Kidney (tissue), 14 donors: ENCODE measurements around the gene ARMC7. TPM values are rescaled to one million over a fixed set of nuclear protein-coding genes. Genes with fewer than 3 reads are reported as not detected.

ENCODE experiments used
- DNase-seq, 5 donors: peaks; one replicate each; pipeline ENCODE4 v3.0.0-alpha.2; 2013 to 2020
- FAIRE-seq: peaks from 2 replicates; lab custom pipeline; 2012; peaks lifted over from hg19 to GRCh38; lab: Jason Lieb, UNC
- H3K27ac ChIP-seq, 2 donors: one replicate each; pipeline ENCODE4 v1.7.0; 2013; ENCODE audit warnings: low read depth in 2 of 2, low read length in 2 of 2, inconsistent platforms in 1 of 2
- H3K27me3 ChIP-seq: one replicate; pipeline ENCODE4 v1.7.1; 2013; ENCODE audit warnings: low read length, inconsistent platforms; ENCODE audit not compliant: control insufficient read depth, insufficient read depth
- H3K36me3 ChIP-seq, 3 donors: one replicate each; pipeline versions ENCODE4 v1.7.0 to v1.7.1; 2013; ENCODE audit warnings: low read length in 3 of 3, control low read depth in 1 of 3, inconsistent platforms in 1 of 3; ENCODE audit not compliant: insufficient read depth in 3 of 3, control insufficient read depth in 2 of 3
- H3K4me1 ChIP-seq, 3 donors: one replicate each; pipeline versions ENCODE4 v1.7.0 to v1.7.1; 2013; ENCODE audit warnings: low read length in 3 of 3, inconsistent platforms in 1 of 3, low read depth in 1 of 3; ENCODE audit not compliant: control insufficient read depth in 2 of 3, insufficient read depth in 2 of 3
- H3K4me3 ChIP-seq, 3 donors: one replicate each; pipeline versions ENCODE4 v1.7.0 to v1.8.1; 2013; ENCODE audit warnings: low read length in 3 of 3, control low read depth in 1 of 3, inconsistent platforms in 1 of 3
- H3K9ac ChIP-seq, 3 donors: one replicate each; pipeline versions ENCODE4 v1.7.0 to v1.7.1; 2013; ENCODE audit warnings: low read length in 3 of 3, control low read depth in 1 of 3, inconsistent platforms in 1 of 3
- H3K9me3 ChIP-seq, 3 donors: one replicate each; pipeline versions ENCODE4 v1.7.0 to v1.7.1; 2013; ENCODE audit warnings: low read length in 3 of 3, control low read depth in 1 of 3, inconsistent platforms in 1 of 3; ENCODE audit not compliant: control insufficient read depth in 2 of 3, insufficient read depth in 1 of 3
- intact Hi-C: fragments of 100-400 bp; cut with DNase I; formaldehyde crosslinking; loops from one replicate; pipeline ENCODE4 v1.11.1; 2022
- polyA plus RNA-seq: library from polyadenylated mRNA; stranded (reverse); fragments of 350-450 nt; fragmentation: Illumina TruSeq; extraction: RNeasy Lipid Tissue Mini Kit (QIAGEN cat#74804); gene quantifications from one replicate; pipeline ENCODE4 v1.2.3, GENCODE V29; 2014; ENCODE audit warnings: low read depth, low replicate concordance; ENCODE audit not compliant: insufficient read depth
- total RNA-seq: library from RNA; stranded (reverse); fragmentation: NEBNext Ultra II Directional; extraction: Animal tissue kit (Norgen Biotek cat#: 25700); gene quantifications from one replicate; pipeline ENCODE4 v1.2.1, GENCODE V29; 2021
- TF ChIP-seq, protein P1 (sequence below): IDR thresholded peaks from 3 replicates; pipeline ENCODE4 v1.5.1; 2012; ENCODE audit warnings: mild to moderate bottlenecking, moderate library complexity, borderline replicate concordance; ENCODE audit not compliant: insufficient read depth; ENCODE audit errors: extremely low read depth
- donor health status: control.
- donor health status: control.
- donor health status: control.
- donor health status: control.
- donor health status: control.
- donor health status: DM: yes; HTN: yes; CAD: no.
- donor health status: Normal renal cell carcinoma (clear cell type).

ARMC7 gene
- total and polyA plus RNA-seq, 2 donors from 2014 or later = 31.8 to 35.1 TPM

DNA sequence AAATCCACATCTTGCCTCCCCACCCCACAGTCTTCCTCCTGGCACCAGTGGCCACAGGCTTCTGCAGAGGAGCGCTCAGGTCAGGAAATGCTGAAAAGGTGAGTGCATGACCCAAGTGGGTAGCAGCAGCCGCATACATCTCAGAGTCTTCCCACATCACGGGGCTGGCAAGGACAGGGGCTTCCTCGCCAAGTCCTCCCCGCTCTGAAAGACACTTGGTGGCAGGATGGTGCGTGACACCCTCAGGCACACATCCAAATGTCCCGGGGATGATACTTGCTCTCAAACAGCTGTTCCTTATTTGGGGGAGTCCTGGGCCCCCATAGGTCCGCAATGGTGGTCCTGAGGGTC, 30.8 kb upstream of the ARMC7 start:
- Histone ChIP-seq H3K4me3 (no peak overlapping the region), H3K27me3 (no peaks in the 10 kb centered on the region), H3K36me3 (no peaks in the 10 kb centered on the region), H3K27ac (peak overlapping the region; percentile 85 to 95), H3K9me3 (no peaks in the 10 kb centered on the region), H3K4me1 (peaks cover 4 to 41% (median 22%) of the 10 kb centered on the region in 3 donors), H3K9ac (peak overlapping the region in 2 of 3 donors; percentile 22 to 81)
- TF ChIP-seq, protein P1, sequence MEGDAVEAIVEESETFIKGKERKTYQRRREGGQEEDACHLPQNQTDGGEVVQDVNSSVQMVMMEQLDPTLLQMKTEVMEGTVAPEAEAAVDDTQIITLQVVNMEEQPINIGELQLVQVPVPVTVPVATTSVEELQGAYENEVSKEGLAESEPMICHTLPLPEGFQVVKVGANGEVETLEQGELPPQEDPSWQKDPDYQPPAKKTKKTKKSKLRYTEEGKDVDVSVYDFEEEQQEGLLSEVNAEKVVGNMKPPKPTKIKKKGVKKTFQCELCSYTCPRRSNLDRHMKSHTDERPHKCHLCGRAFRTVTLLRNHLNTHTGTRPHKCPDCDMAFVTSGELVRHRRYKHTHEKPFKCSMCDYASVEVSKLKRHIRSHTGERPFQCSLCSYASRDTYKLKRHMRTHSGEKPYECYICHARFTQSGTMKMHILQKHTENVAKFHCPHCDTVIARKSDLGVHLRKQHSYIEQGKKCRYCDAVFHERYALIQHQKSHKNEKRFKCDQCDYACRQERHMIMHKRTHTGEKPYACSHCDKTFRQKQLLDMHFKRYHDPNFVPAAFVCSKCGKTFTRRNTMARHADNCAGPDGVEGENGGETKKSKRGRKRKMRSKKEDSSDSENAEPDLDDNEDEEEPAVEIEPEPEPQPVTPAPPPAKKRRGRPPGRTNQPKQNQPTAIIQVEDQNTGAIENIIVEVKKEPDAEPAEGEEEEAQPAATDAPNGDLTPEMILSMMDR = no peak
- DNase-seq (no peak), FAIRE-seq (no peak)
- intact Hi-C loops = no loop called here

DNA sequence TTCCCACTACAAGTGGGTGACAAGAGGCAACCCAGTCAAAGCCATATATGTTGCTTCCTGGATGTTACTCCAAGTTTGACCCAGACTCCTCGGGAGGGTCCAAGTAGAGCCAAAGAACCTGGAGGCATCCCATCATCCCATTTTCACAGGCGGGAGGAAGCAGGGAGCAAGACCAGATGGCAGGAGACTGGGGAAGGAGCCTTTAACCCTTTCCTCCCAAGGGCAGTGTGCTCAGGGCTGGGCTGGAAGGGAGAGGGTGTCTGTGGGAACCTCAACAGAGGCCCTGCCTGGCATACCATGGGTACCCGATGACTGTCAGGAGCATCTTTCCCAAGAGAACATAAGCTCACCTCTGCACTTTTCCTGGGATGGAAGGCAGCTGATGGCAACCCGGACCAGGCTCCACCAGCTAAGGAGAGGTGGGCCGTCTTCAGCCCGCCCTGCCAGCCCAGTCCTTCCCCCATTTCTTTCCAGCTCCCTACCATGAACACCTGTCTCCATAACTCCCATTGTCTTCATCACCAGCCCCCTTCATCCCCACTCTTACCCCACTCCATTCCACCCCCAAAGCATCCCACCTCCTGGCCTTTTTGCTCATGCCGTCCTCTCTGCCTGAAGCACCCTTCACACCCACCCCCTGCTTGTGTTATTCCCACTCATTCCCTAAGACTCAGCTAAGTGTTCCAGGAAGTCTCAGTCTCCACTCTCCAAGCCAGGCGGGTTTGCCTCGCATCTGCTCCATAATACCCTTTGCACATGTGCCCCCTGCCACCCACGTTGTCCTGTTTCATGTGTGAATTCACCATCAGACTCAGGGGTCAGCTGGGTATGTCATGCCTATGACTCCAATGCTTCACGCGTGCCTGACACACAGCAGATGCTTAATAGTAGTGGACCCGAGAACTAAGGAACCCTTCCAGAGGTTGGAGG, 27.9 kb upstream of the ARMC7 start:
- H3K27ac ChIP-seq = peak overlapping the region in 1 of 2 donors; percentile 17
- no peak for FAIRE-seq
- H3K4me1 ChIP-seq = peaks cover 4 to 43% (median 37%) of the 10 kb centered on the region in 3 donors
- intact Hi-C loops = no loop called here
- DNase-seq = no peak
- H3K27me3 ChIP-seq = no peaks in the 10 kb centered on the region
- H3K36me3 ChIP-seq = no peaks in the 10 kb centered on the region
- TF ChIP-seq, protein P1 = no peak
- no peaks in the 10 kb centered on the region for H3K9me3 ChIP-seq
- H3K4me3 ChIP-seq = no peak overlapping the region
- no peak overlapping the region for H3K9ac ChIP-seq

DNA sequence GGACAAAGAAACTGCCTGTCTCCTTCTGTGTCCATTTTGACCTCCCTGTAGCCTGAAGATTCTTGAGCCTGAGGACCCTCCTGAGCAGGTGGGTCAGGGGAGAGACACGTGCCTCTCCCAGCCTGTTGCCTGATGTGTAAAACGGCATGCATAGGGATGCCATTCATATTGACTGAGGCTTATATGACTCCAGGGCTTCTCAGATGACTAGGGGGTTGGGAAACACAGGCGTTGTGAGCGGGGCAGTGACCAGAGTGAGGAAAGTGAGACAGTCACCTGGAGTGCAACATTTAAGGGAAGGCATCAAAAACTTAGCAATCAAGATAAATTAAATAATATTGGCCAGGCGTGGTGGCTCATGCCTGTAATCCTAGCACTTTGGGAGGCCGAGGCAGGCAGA, 27.1 kb upstream of the ARMC7 start:
- H3K27me3 ChIP-seq = no peaks in the 10 kb centered on the region
- no peaks in the 10 kb centered on the region for H3K9me3 ChIP-seq
- H3K36me3 ChIP-seq = no peaks in the 10 kb centered on the region
- intact Hi-C loops = no loop called here
- DNase-seq (peak in 1 of 5 donors; percentile 27), FAIRE-seq (no peak)
- TF ChIP-seq, protein P1 = no peak
- H3K27ac ChIP-seq = peak overlapping the region in 1 of 2 donors; percentile 17
- H3K9ac ChIP-seq = no peak overlapping the region
- H3K4me3 ChIP-seq = no peak overlapping the region
- peaks cover 4 to 39% (median 35%) of the 10 kb centered on the region in 3 donors for H3K4me1 ChIP-seq
